WI38 (cell line): Measurements from ENCODE around the gene MPPED1.

Experiments used
- H3K4me3 ChIP-seq: 2 replicates; pipeline ENCODE4 v1.5.1; 2011; ENCODE audit warnings: low read depth, mild to moderate bottlenecking, control low read depth, low read length
- CTCF ChIP-seq: IDR thresholded peaks from 2 replicates; pipeline ENCODE4 v1.5.1; 2012; ENCODE audit warnings: low read depth, mild to moderate bottlenecking, control low read depth, low read length

The MPPED1 gene

GRCh38 chr22:43376765-43377547 is 34.9 kb upstream of the MPPED1 start:
- no peak for TF ChIP-seq CTCF
- H3K4me3 ChIP-seq, result no peak overlapping the region

GRCh38 chr22:43377548-43377895 is 34.3 kb upstream of the MPPED1 start:
- no peak for TF ChIP-seq CTCF
- no peak overlapping the region for H3K4me3 ChIP-seq

- TF ChIP-seq CTCF, result no peak
- no peak overlapping the region for H3K4me3 ChIP-seq
Observed at GRCh38 chr22:43377896-43378704, 33.7 kb upstream of the MPPED1 start.

- TF ChIP-seq CTCF, result no peak
- no peak overlapping the region for H3K4me3 ChIP-seq
Observed at GRCh38 chr22:43381693-43382092, 30.1 kb upstream of the MPPED1 start.

- no peak for TF ChIP-seq CTCF
- H3K4me3 ChIP-seq, result no peak overlapping the region
Observed at GRCh38 chr22:43384863-43385262, 27.0 kb upstream of the MPPED1 start.

GRCh38 chr22:43385770-43386641 is 25.8 kb upstream of the MPPED1 start:
- peak; percentile 92 for TF ChIP-seq CTCF
- no peak overlapping the region for H3K4me3 ChIP-seq

GRCh38 chr22:43387815-43388214 is 24.0 kb upstream of the MPPED1 start:
- no peak overlapping the region for H3K4me3 ChIP-seq
- no peak for TF ChIP-seq CTCF
